ENCODE measurements around the gene LRRTM3. TPM values are rescaled to one million over a fixed set of nuclear protein-coding genes. Genes with fewer than 3 reads are reported as not detected.

Gene LRRTM3
- polyA plus RNA-seq, 2 donors, result not detected

DNA sequence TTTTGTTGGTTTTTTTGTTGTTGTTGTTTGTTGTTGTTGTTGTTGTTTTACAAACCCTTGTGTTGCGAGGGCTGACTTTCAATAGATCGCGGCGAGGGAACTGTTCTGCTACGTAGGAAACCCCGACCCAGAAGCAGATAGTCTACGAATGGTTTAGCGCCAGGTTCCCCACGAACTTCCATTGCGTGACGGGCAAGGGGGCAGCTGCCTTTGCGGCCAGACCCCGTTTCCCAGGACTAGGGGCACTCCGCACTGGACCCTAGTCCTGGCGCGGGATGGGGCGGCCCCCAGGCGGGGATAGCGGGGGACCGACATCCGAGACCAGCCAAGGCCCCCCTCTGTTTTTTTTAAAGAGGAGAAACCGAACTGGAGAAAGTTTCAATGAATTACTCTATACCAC lies 119.6 kb downstream of the LRRTM3 start:
- H3K27ac ChIP-seq (ENCODE audit: low read depth in 2 of 2, low read length in 1 of 2), result no peak overlapping the region
- WGBS, 2 donors, result 90% methylated on average over 22 of the region's 22 CpGs
- peaks cover 0 to 3% of the 10 kb centered on the region in 2 donors for H3K9me3 ChIP-seq (ENCODE audit: control insufficient read depth in 2 of 2, insufficient read depth in 1 of 2, low read depth in 1 of 2, low read length in 1 of 2)
- no peaks in the 10 kb centered on the region for H3K27me3 ChIP-seq (ENCODE audit: control insufficient read depth in 1 of 2, insufficient read depth in 2 of 2, low read length in 2 of 2)
- no peaks in the 10 kb centered on the region for H3K36me3 ChIP-seq (ENCODE audit: control insufficient read depth in 2 of 2, insufficient read depth in 2 of 2, low read length in 1 of 2)
- H3K4me1 ChIP-seq (ENCODE audit: control insufficient read depth in 2 of 2, insufficient read depth in 2 of 2, low read length in 1 of 2), result no peaks in the 10 kb centered on the region
- H3K4me3 ChIP-seq (ENCODE audit: low read depth in 1 of 2, low read length in 2 of 2), result no peak overlapping the region

DNA sequence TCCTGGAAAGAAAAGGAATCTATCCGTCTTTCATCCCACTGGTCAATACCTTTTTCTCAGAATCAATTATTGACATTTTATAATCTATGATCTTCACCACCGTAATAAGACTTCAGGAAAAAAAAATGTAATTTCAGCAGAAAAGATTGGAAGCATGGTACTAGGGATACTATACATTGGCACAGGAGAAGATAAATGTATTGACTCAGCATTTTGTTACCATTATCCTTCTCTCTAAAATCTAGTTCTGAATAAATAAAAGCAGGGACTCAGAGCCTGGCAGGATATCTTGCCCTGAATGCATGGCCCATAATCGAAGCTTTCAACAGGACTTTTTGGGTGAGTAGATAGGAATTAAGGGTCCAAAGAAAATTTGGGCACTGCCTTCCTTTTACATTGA lies 120.7 kb downstream of the LRRTM3 start:
- whole genome bisulfite sequencing, 2 donors, result 66 to 77% methylated on average over 3 of the region's 3 CpGs
- H3K4me3 ChIP-seq (ENCODE audit: low read depth in 1 of 2, low read length in 2 of 2), result no peak overlapping the region
- H3K36me3 ChIP-seq (ENCODE audit: control insufficient read depth in 2 of 2, insufficient read depth in 2 of 2, low read length in 1 of 2), result no peaks in the 10 kb centered on the region
- no peaks in the 10 kb centered on the region for H3K4me1 ChIP-seq (ENCODE audit: control insufficient read depth in 2 of 2, insufficient read depth in 2 of 2, low read length in 1 of 2)
- no peak overlapping the region for H3K27ac ChIP-seq (ENCODE audit: low read depth in 2 of 2, low read length in 1 of 2)
- H3K27me3 ChIP-seq (ENCODE audit: control insufficient read depth in 1 of 2, insufficient read depth in 2 of 2, low read length in 2 of 2), result no peaks in the 10 kb centered on the region
- H3K9me3 ChIP-seq (ENCODE audit: control insufficient read depth in 2 of 2, insufficient read depth in 1 of 2, low read depth in 1 of 2, low read length in 1 of 2), result peaks cover 0 to 3% of the 10 kb centered on the region in 2 donors

GRCh38 chr10:67049988-67050387 lies 124.2 kb downstream of the LRRTM3 start:
- Histone ChIP-seq H3K27me3 (ENCODE audit: control insufficient read depth in 1 of 2, insufficient read depth in 2 of 2, low read length in 2 of 2) (no peaks in the 10 kb centered on the region), H3K36me3 (ENCODE audit: control insufficient read depth in 2 of 2, insufficient read depth in 2 of 2, low read length in 1 of 2) (no peaks in the 10 kb centered on the region), H3K4me3 (ENCODE audit: low read depth in 1 of 2, low read length in 2 of 2) (no peak overlapping the region), H3K27ac (ENCODE audit: low read depth in 2 of 2, low read length in 1 of 2) (no peak overlapping the region), H3K9me3 (ENCODE audit: control insufficient read depth in 2 of 2, insufficient read depth in 1 of 2, low read depth in 1 of 2, low read length in 1 of 2) (peaks cover 0 to 3% of the 10 kb centered on the region in 2 donors), H3K4me1 (ENCODE audit: control insufficient read depth in 2 of 2, insufficient read depth in 2 of 2, low read length in 1 of 2) (no peaks in the 10 kb centered on the region)
- 86 to 88% methylated on average over 3 of the region's 3 CpGs for WGBS, 2 donors

DNA sequence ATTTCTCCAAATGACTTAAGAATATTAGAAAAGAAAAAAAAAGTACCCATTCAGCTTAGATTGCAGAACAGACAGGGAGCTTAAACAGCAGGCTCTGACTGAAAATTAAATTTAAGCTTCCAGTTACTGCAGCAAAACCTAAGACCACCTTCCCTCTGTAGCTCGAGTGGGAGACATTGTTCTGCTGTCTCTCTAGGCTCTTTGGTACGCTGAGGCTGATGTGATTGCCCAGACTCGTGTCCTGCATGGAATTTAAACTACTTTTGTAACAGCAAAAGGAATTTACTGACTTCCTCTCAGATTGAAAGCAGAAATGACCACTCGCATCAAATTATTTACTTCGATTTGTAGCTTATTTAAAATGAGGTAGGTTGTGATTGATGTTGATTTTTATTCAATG lies 124.6 kb downstream of the LRRTM3 start:
- 53 to 55% methylated on average over 5 of the region's 5 CpGs for WGBS, 2 donors
- no peak overlapping the region for H3K4me3 ChIP-seq (ENCODE audit: low read depth in 1 of 2, low read length in 2 of 2)
- no peaks in the 10 kb centered on the region for H3K4me1 ChIP-seq (ENCODE audit: control insufficient read depth in 2 of 2, insufficient read depth in 2 of 2, low read length in 1 of 2)
- H3K27ac ChIP-seq (ENCODE audit: low read depth in 2 of 2, low read length in 1 of 2), result no peak overlapping the region
- peaks cover 0 to 2% of the 10 kb centered on the region in 2 donors for H3K9me3 ChIP-seq (ENCODE audit: control insufficient read depth in 2 of 2, insufficient read depth in 1 of 2, low read depth in 1 of 2, low read length in 1 of 2)
- H3K27me3 ChIP-seq (ENCODE audit: control insufficient read depth in 1 of 2, insufficient read depth in 2 of 2, low read length in 2 of 2), result no peaks in the 10 kb centered on the region
- no peaks in the 10 kb centered on the region for H3K36me3 ChIP-seq (ENCODE audit: control insufficient read depth in 2 of 2, insufficient read depth in 2 of 2, low read length in 1 of 2)

DNA sequence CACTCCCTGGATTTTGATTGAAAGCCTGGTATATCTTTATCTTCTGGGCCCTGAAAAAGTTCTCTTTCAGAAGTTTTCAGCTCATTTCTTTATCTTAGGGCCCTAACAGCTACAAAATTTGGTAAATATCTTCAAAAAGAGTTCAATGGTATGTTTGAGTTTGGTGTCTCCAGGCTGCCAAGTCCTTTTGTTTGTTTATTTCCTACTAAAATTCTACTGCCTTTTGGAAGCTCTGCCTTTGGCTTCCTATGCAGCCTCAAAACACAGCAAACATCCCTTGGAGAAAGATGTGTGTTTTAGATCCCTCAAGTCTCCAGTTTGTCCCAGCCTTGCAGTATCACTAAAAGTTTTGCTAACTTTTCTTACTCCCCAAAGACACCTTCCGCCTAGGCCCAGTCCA lies 146.8 kb downstream of the LRRTM3 start:
- no peaks in the 10 kb centered on the region for H3K36me3 ChIP-seq (ENCODE audit: control insufficient read depth in 2 of 2, insufficient read depth in 2 of 2, low read length in 1 of 2)
- H3K27ac ChIP-seq (ENCODE audit: low read depth in 2 of 2, low read length in 1 of 2), result no peak overlapping the region
- no peaks in the 10 kb centered on the region for H3K9me3 ChIP-seq (ENCODE audit: control insufficient read depth in 2 of 2, insufficient read depth in 1 of 2, low read depth in 1 of 2, low read length in 1 of 2)
- no peak overlapping the region for H3K4me3 ChIP-seq (ENCODE audit: low read depth in 1 of 2, low read length in 2 of 2)
- WGBS, 2 donors, result 91 to 100% methylated on average over 1 of the region's 1 CpG
- H3K27me3 ChIP-seq (ENCODE audit: control insufficient read depth in 1 of 2, insufficient read depth in 2 of 2, low read length in 2 of 2), result no peaks in the 10 kb centered on the region
- H3K4me1 ChIP-seq (ENCODE audit: control insufficient read depth in 2 of 2, insufficient read depth in 2 of 2, low read length in 1 of 2), result no peaks in the 10 kb centered on the region

- 41 to 59% methylated on average over 4 of the region's 4 CpGs for WGBS, 2 donors
- Histone ChIP-seq H3K4me3 (ENCODE audit: low read depth in 1 of 2, low read length in 2 of 2) (no peak overlapping the region), H3K27me3 (ENCODE audit: control insufficient read depth in 1 of 2, insufficient read depth in 2 of 2, low read length in 2 of 2) (no peaks in the 10 kb centered on the region), H3K27ac (ENCODE audit: low read depth in 2 of 2, low read length in 1 of 2) (no peak overlapping the region), H3K36me3 (ENCODE audit: control insufficient read depth in 2 of 2, insufficient read depth in 2 of 2, low read length in 1 of 2) (no peaks in the 10 kb centered on the region), H3K4me1 (ENCODE audit: control insufficient read depth in 2 of 2, insufficient read depth in 2 of 2, low read length in 1 of 2) (no peaks in the 10 kb centered on the region), H3K9me3 (ENCODE audit: control insufficient read depth in 2 of 2, insufficient read depth in 1 of 2, low read depth in 1 of 2, low read length in 1 of 2) (no peaks in the 10 kb centered on the region)
These were observed 149.7 kb downstream of the LRRTM3 start for GRCh38 chr10:67075491-67075971.

GRCh38 chr10:67076144-67076543 lies 150.3 kb downstream of the LRRTM3 start:
- no peaks in the 10 kb centered on the region for H3K9me3 ChIP-seq (ENCODE audit: control insufficient read depth in 2 of 2, insufficient read depth in 1 of 2, low read depth in 1 of 2, low read length in 1 of 2)
- no peaks in the 10 kb centered on the region for H3K36me3 ChIP-seq (ENCODE audit: control insufficient read depth in 2 of 2, insufficient read depth in 2 of 2, low read length in 1 of 2)
- H3K27ac ChIP-seq (ENCODE audit: low read depth in 2 of 2, low read length in 1 of 2), result no peak overlapping the region
- no peak overlapping the region for H3K4me3 ChIP-seq (ENCODE audit: low read depth in 1 of 2, low read length in 2 of 2)
- no peaks in the 10 kb centered on the region for H3K4me1 ChIP-seq (ENCODE audit: control insufficient read depth in 2 of 2, insufficient read depth in 2 of 2, low read length in 1 of 2)
- no peaks in the 10 kb centered on the region for H3K27me3 ChIP-seq (ENCODE audit: control insufficient read depth in 1 of 2, insufficient read depth in 2 of 2, low read length in 2 of 2)

DNA sequence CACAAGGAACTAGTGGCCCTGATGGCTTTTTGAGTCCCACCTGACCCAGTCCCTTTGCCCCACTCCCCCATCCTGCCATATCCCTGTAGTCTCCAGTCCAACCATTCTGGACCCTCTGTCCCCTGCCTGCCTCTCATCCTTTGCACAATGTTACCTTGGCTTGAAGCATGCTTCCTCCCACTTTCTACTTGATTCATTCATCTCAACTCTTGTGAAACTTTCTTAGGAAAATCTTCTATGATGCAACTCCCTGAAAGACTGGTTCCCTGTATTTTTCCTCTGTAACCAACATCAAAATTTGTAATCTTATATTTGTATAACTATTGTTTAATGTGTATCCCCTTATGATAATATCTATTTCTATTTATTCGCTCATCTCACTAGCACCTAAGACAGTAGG lies 151.5 kb downstream of the LRRTM3 start:
- WGBS, 2 donors, result 96 to 97% methylated on average over 1 of the region's 1 CpG
- no peak overlapping the region for H3K27ac ChIP-seq (ENCODE audit: low read depth in 2 of 2, low read length in 1 of 2)

GRCh38 chr10:67079126-67079525 lies 153.3 kb downstream of the LRRTM3 start:
- Histone ChIP-seq H3K9me3 (ENCODE audit: control insufficient read depth in 2 of 2, insufficient read depth in 1 of 2, low read depth in 1 of 2, low read length in 1 of 2) (no peaks in the 10 kb centered on the region), H3K4me3 (ENCODE audit: low read depth in 1 of 2, low read length in 2 of 2) (no peak overlapping the region), H3K36me3 (ENCODE audit: control insufficient read depth in 2 of 2, insufficient read depth in 2 of 2, low read length in 1 of 2) (no peaks in the 10 kb centered on the region), H3K4me1 (ENCODE audit: control insufficient read depth in 2 of 2, insufficient read depth in 2 of 2, low read length in 1 of 2) (no peaks in the 10 kb centered on the region), H3K27me3 (ENCODE audit: control insufficient read depth in 1 of 2, insufficient read depth in 2 of 2, low read length in 2 of 2) (no peaks in the 10 kb centered on the region), H3K27ac (ENCODE audit: low read depth in 2 of 2, low read length in 1 of 2) (no peak overlapping the region)
- WGBS, 2 donors, result 52 to 56% methylated on average over 4 of the region's 4 CpGs

More for the DNA sequence above, 151.5 kb downstream of the LRRTM3 start:
- H3K4me1 ChIP-seq (ENCODE audit: control insufficient read depth in 2 of 2, insufficient read depth in 2 of 2, low read length in 1 of 2), result no peaks in the 10 kb centered on the region
- H3K27me3 ChIP-seq (ENCODE audit: control insufficient read depth in 1 of 2, insufficient read depth in 2 of 2, low read length in 2 of 2), result no peaks in the 10 kb centered on the region
- H3K36me3 ChIP-seq (ENCODE audit: control insufficient read depth in 2 of 2, insufficient read depth in 2 of 2, low read length in 1 of 2), result no peaks in the 10 kb centered on the region
- no peak overlapping the region for H3K4me3 ChIP-seq (ENCODE audit: low read depth in 1 of 2, low read length in 2 of 2)
- no peaks in the 10 kb centered on the region for H3K9me3 ChIP-seq (ENCODE audit: control insufficient read depth in 2 of 2, insufficient read depth in 1 of 2, low read depth in 1 of 2, low read length in 1 of 2)

- H3K9me3 ChIP-seq (ENCODE audit: control insufficient read depth in 2 of 2, insufficient read depth in 1 of 2, low read depth in 1 of 2, low read length in 1 of 2), result no peaks in the 10 kb centered on the region
- no peaks in the 10 kb centered on the region for H3K27me3 ChIP-seq (ENCODE audit: control insufficient read depth in 1 of 2, insufficient read depth in 2 of 2, low read length in 2 of 2)
- no peak overlapping the region for H3K4me3 ChIP-seq (ENCODE audit: low read depth in 1 of 2, low read length in 2 of 2)
- 23 to 24% methylated on average over 2 of the region's 2 CpGs for WGBS, 2 donors
- H3K4me1 ChIP-seq (ENCODE audit: control insufficient read depth in 2 of 2, insufficient read depth in 2 of 2, low read length in 1 of 2), result no peaks in the 10 kb centered on the region
- no peak overlapping the region for H3K27ac ChIP-seq (ENCODE audit: low read depth in 2 of 2, low read length in 1 of 2)
- no peaks in the 10 kb centered on the region for H3K36me3 ChIP-seq (ENCODE audit: control insufficient read depth in 2 of 2, insufficient read depth in 2 of 2, low read length in 1 of 2)
These were observed 160.7 kb downstream of the LRRTM3 start for GRCh38 chr10:67086327-67087134.
